D721Med (cell line): ENCODE results near the gene ATP13A4.

Experiments
- DNase-seq: peaks from one replicate; pipeline ENCODE4 v3.0.0; 2011; ENCODE audit warnings: low spot score; ENCODE audit not compliant: insufficient read length
- FAIRE-seq: peaks from 2 replicates; lab custom pipeline; 2011; peaks lifted over from hg19 to GRCh38; lab: Jason Lieb, UNC
- CTCF ChIP-seq: IDR thresholded peaks from 2 replicates; pipeline ENCODE4 v1.5.1; 2012; ENCODE audit warnings: mild to moderate bottlenecking, control low read depth; ENCODE audit not compliant: insufficient read depth; ENCODE audit errors: missing control alignments

The ATP13A4 gene

DNA sequence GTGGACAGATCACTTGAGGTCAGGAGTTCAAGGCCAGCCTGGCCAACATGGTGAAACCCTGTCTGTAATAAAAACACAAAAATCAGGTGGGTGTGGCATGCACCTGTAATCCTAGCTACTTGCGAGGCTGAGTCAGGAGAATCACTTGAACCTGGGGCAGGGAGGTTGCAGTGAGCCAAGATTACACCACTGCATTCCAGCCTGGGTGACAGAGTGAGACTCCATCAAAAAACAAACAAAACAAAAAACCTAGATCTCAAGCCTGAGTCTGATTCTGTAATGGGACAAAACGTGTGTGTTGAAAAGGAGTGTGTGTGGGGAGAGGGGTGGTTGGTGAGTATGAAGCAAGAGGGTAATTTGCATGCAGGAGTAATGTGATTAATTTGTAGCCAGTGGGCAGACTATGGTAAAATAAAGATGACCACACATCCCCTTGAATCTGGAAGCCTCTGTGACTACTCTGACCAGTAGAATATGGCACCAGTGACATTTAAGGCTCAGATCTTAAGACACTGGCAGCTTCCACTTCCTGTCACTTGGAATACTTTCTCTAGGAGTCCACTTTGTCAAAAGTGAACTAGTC lies 19.9 kb upstream of the ATP13A4 start:
- no peak for FAIRE-seq
- no peak for DNase-seq
- TF ChIP-seq CTCF, result no peak

DNA sequence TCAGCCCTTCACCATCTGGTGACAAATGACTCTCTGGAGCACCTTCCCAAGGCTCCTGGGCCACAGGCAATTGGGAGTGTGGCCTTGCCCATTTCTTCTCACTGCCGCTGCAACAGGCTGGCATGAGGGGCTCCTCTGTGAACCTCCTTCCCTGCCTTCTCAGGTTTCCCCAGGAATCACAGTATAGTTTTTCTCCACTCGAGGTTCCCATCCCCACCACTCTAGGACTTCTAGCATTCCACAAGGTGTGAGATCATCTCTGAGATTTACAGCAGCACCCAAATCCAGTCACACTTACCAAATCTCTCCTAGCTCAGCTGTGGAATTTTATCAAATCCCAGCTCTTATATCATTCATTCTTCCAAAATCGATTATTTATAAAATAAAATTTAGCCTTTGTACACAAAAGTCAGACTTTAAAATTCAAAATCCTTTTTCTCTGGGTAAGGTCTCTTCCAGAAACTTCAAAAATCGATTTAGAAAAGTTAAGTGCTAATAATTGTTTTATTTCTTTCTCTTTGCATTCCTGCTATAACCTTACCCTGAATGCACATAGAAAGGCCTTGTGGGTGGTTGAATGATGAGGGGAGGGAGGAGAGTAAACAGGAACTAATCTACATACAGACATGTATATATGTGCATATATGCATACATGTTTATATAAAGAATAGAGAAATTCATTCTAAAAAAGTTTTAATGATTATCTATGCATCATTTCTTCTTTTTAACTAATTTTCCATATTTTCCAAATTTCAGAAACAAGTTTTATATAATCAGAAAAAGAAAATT lies 18.9 kb upstream of the ATP13A4 start:
- FAIRE-seq (no peak), DNase-seq (no peak)
- TF ChIP-seq CTCF, result no peak

- FAIRE-seq, result peak; percentile 63
- DNase-seq, result no peak
- peak; percentile 91 for TF ChIP-seq CTCF
These were observed 17.8 kb upstream of the ATP13A4 start for GRCh38 chr3:193572426-193572908.

- TF ChIP-seq CTCF, result no peak
- FAIRE-seq (no peak), DNase-seq (no peak)
These were observed 14.4 kb upstream of the ATP13A4 start for GRCh38 chr3:193569119-193569518.

- DNase-seq (no peak), FAIRE-seq (no peak)
- TF ChIP-seq CTCF, result no peak
These were observed 9.3 kb upstream of the ATP13A4 start for GRCh38 chr3:193564012-193564411.

GRCh38 chr3:193563426-193563825 lies 8.7 kb upstream of the ATP13A4 start:
- DNase-seq (no peak), FAIRE-seq (peak; percentile 56)
- no peak for TF ChIP-seq CTCF

- DNase-seq, result no peak
- no peak for FAIRE-seq
- TF ChIP-seq CTCF, result no peak
These were observed 6.2 kb upstream of the ATP13A4 start for GRCh38 chr3:193560870-193561269.
